Hepatocyte (in vitro differentiated cells): ENCODE measurements around the gene EPSTI1.

Experiments used
- EZH2 ChIP-seq: fragments of 200-600 bp; sonication (generic); IDR thresholded peaks from 2 replicates; pipeline ENCODE4 v1.6.1; 2016; ENCODE audit warnings: antibody characterized with exemption, mild to moderate bottlenecking, borderline replicate concordance
- TF ChIP-seq, protein P1 (sequence below): fragments of 200-600 bp; sonication (generic); IDR thresholded peaks from 2 replicates; pipeline ENCODE4 v1.5.1; 2016; ENCODE audit warnings: antibody characterized with exemption, mild to moderate bottlenecking; ENCODE audit not compliant: poor library complexity

DNA sequence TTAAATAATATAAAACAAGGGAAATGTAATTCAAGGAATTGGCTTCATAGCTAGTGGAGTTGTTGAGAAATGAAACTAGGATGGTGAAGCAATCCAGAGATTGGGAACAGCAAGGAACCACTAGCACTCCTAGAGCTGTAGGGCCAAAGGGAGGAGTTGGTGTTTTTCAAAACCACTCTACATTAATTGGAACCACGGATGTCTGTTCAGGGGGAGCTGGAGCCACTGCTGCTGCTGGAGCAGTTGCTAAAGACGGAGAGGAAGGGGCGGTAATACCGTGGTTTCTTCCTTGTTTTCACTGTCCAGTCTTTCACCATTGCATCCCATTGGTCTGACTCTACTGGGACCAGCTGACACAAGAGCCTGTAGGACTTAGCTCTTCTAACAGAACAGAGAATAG lies 39.8 kb upstream of the EPSTI1 start:
- TF ChIP-seq, protein P1, sequence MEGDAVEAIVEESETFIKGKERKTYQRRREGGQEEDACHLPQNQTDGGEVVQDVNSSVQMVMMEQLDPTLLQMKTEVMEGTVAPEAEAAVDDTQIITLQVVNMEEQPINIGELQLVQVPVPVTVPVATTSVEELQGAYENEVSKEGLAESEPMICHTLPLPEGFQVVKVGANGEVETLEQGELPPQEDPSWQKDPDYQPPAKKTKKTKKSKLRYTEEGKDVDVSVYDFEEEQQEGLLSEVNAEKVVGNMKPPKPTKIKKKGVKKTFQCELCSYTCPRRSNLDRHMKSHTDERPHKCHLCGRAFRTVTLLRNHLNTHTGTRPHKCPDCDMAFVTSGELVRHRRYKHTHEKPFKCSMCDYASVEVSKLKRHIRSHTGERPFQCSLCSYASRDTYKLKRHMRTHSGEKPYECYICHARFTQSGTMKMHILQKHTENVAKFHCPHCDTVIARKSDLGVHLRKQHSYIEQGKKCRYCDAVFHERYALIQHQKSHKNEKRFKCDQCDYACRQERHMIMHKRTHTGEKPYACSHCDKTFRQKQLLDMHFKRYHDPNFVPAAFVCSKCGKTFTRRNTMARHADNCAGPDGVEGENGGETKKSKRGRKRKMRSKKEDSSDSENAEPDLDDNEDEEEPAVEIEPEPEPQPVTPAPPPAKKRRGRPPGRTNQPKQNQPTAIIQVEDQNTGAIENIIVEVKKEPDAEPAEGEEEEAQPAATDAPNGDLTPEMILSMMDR = no peak
- no peak for TF ChIP-seq EZH2
